Activated CD8-positive, alpha-beta T cell treated with anti-CD3 and anti-CD28 coated beads, Interleukin-2, amount 10 ng/mL, durations not matched to agents 7 days and 5 days (primary cell): ENCODE measurements around the gene POTEH. TPM values are rescaled to one million over a fixed set of nuclear protein-coding genes. Genes with fewer than 3 reads are reported as not detected.
"Not testable (repeated sequence)": the region's sequence is repeated elsewhere in the genome, so short reads cannot be mapped to it uniquely, and the experiment has no call there.

ENCODE experiments used
- ATAC-seq: fragments of 150-1000 bp; cut with Tn5 transposase; one replicate; pipeline ENCODE4 v1.10.0; 2021; ENCODE audit warnings: moderate library complexity
- CTCF ChIA-PET: fragments of 350-600 bp; sonication (Branson Sonifier 250); formaldehyde crosslinking; loops from one replicate; lab custom pipeline; 2021; ENCODE audit warnings: antibody characterized with exemption; lab: Charles Lee
- POLR2A ChIA-PET: fragments of 350-600 bp; sonication (Branson Sonifier 250); formaldehyde crosslinking; loops from one replicate; lab custom pipeline; 2021; ENCODE audit warnings: antibody characterized with exemption; lab: Charles Lee
- DNase-seq: peaks from one replicate; pipeline ENCODE4 v3.0.0-alpha.2; 2020
- H3K27ac Mint-ChIP-seq: one replicate; pipeline ENCODE4 v1.8.0; 2021; ENCODE audit warnings: mild to moderate bottlenecking, mixed read lengths
- H3K27me3 Mint-ChIP-seq: one replicate; pipeline ENCODE4 v1.8.0; 2021; ENCODE audit warnings: low read depth, mixed read lengths
- H3K36me3 Mint-ChIP-seq: one replicate; pipeline ENCODE4 v1.8.0; 2021; ENCODE audit warnings: low read depth, mixed read lengths
- H3K4me1 Mint-ChIP-seq: one replicate; pipeline ENCODE4 v1.8.0; 2021; ENCODE audit warnings: low read depth, mixed read lengths
- H3K4me3 Mint-ChIP-seq: one replicate; pipeline ENCODE4 v1.8.0; 2021; ENCODE audit warnings: mild to moderate bottlenecking, mixed read lengths
- H3K9me3 Mint-ChIP-seq: one replicate; pipeline ENCODE4 v1.8.0; 2022; ENCODE audit warnings: mixed read lengths; ENCODE audit not compliant: insufficient read depth
- total RNA-seq, 2 experiments: library from RNA; stranded (reverse); gene quantifications; one replicate each; pipeline ENCODE4 v1.2.3, GENCODE V29; 2021

POTEH gene
- total RNA-seq = not detected

DNA sequence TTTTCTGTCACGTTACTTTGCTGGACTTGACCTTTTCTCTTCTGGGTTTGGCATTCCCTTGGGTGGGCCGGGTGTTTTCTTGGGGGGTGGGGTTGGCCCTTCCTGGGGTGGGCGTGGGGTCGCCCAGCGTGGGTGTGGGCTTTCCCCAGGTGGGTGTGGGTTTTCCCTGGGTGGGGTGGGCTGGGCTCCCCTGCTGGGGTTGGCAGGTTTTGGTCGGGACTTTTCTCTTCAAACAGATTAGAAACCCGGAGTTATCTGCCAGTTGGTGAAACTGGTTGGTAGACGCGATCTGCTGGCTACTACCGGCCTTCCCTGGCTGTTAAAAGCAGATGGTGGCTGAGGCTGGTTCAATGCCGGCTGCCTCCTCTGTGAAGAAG lies at the start of gene POTEH:
Gene POTEH (plus strand): TSS at position 278 of the 377 bp plus-strand sequence. CDS start 52 bp downstream, at position 330.
- POLR2A ChIA-PET, H3K27ac Mint-ChIP-seq, ATAC-seq, DNase-seq, CTCF ChIA-PET, H3K4me3 Mint-ChIP-seq, H3K27me3 Mint-ChIP-seq, H3K9me3 Mint-ChIP-seq, H3K4me1 Mint-ChIP-seq, H3K36me3 Mint-ChIP-seq: not testable (repeated sequence)

DNA sequence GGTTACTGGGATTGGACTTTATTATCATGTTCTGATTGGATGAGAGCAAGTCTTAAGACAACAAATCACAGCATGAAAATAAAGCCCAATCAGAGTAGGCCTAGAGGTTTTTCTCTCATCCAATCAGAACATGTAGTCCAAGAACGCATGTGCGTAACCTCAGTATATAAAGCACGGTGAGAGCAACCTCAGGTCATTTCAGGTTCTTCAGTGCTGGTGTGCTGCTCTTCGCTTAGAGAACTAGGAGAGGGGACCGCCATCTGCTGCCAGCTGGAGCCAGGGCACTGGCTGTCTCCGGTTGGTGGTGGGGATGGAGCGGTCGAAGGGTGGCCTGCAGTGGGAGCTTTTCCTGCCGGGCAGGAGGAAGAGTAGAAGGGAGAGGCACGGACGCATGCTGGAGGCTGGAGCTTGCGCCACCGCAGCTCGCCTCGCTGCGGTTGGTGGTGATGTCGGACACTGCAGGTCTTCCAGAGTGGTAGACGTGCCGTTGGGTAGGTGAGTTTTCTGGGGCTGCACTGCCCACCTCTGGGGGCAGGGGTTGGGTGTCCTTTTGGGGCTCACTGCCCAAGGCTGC lies 47.5 kb upstream of the POTEH start:
- CTCF ChIA-PET, H3K4me3 Mint-ChIP-seq, H3K36me3 Mint-ChIP-seq, DNase-seq, POLR2A ChIA-PET, H3K9me3 Mint-ChIP-seq, ATAC-seq, H3K27ac Mint-ChIP-seq, H3K27me3 Mint-ChIP-seq, H3K4me1 Mint-ChIP-seq: not testable (repeated sequence)

DNA sequence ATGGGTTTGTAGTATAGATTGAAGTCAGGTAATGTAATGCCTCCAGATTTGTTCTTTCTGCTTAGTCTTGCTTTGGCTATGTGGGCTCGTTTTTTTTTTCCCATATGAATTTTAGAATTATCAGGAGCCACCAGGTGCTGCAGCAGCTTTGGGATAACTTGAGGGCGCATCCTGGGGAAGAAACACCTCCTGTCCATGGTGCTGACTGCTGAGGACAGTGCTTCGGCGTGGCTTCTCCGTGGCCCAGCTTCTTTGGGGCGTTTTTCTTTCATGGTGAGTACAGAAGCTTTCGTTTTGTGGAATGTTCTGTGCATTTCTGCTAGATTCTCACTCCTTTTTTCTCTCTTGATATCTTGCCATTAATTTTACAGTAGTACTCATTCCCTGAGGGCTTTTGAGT lies 37.9 kb upstream of the POTEH start:
- POLR2A ChIA-PET, CTCF ChIA-PET: not testable (repeated sequence)

DNA sequence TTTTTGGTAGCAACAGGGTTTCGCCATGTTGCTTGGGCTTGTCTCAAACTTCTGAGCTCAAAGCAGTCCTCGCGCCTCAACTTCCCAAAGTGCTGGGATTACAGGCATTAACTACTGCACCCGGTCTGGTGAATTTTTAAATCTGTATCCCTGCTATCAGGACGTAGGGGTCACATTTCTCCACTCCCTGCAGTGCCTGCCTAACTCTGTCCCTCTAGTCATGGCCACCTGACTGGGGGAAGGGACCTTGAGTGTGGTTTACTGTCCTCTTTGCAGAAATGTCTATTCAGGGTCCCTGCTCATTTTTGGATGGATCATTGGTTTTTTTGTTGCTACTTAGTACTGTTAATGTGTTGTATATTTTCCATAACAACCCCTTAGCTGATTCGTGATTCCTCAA lies 37.1 kb upstream of the POTEH start:
- H3K27ac Mint-ChIP-seq, H3K9me3 Mint-ChIP-seq, CTCF ChIA-PET, H3K36me3 Mint-ChIP-seq, POLR2A ChIA-PET, ATAC-seq, H3K4me1 Mint-ChIP-seq, DNase-seq, H3K27me3 Mint-ChIP-seq, H3K4me3 Mint-ChIP-seq: not testable (repeated sequence)

More for the DNA sequence above, 37.9 kb upstream of the POTEH start:
- not testable (repeated sequence) for H3K9me3 Mint-ChIP-seq, DNase-seq, H3K4me1 Mint-ChIP-seq, H3K4me3 Mint-ChIP-seq, ATAC-seq, H3K27ac Mint-ChIP-seq, H3K36me3 Mint-ChIP-seq, H3K27me3 Mint-ChIP-seq

DNA sequence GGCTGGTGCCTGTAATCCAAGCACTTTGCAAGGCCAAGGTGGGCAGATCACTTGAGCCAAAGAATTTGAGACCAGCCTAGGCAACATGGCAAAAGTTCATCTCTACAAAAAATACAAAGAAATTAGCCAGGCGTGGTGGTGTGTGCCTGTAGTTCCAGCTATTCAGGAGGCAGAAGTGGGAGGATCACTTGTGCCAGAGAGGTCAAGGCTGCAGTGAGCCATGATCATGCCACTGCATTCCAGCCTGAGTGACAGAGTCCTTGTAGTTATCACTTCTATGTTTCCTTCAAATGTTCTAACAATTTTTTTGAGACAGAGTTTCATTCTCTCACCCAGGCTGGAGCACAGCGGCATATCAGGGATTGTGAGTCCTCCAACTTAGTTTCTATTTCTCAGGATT lies 36.6 kb upstream of the POTEH start:
- H3K27ac Mint-ChIP-seq, H3K9me3 Mint-ChIP-seq, ATAC-seq, H3K36me3 Mint-ChIP-seq, H3K4me3 Mint-ChIP-seq, H3K27me3 Mint-ChIP-seq, H3K4me1 Mint-ChIP-seq, POLR2A ChIA-PET, DNase-seq, CTCF ChIA-PET: not testable (repeated sequence)

DNA sequence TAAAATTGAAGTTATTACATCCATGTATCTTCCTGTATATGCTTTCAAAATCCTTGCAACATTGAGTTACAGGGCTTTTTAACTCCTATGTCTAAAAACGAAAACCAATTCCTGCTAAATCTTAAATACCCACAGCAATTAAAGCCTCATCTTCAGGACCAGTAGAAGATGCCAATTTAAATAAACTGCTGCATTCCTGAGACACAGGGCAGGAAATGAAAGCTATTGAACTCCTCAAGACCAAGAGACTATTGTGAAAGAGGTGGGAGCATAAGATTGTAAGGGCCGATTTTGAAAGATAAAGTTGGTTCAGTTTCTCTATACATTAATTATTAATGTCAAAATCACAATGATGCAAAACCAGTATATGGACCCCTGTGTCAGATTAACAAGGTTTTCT lies 28.7 kb upstream of the POTEH start:
- H3K36me3 Mint-ChIP-seq, H3K4me1 Mint-ChIP-seq, H3K27me3 Mint-ChIP-seq, DNase-seq, H3K4me3 Mint-ChIP-seq, ATAC-seq, H3K27ac Mint-ChIP-seq, H3K9me3 Mint-ChIP-seq, CTCF ChIA-PET, POLR2A ChIA-PET: not testable (repeated sequence)

DNA sequence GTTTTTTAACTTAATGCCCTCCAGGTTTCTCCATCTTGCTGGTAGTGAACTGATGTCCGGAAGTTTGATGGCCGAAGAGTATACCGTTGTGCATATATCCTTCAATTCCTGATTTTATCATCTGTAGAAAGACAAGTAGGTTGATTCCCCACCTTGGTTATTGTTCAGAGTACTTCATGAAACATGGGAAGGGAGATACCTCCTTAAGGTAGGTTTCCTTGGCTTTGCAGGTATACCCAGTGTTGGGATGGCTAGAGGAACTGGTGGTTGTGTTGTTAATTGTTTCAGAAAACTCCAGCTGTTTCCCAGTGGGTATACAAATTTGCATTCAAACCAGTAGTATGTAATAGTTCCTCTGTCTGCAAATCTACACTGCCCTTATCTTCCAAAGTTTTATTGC lies 25.1 kb upstream of the POTEH start:
- H3K4me3 Mint-ChIP-seq, H3K27me3 Mint-ChIP-seq, H3K27ac Mint-ChIP-seq, H3K4me1 Mint-ChIP-seq, ATAC-seq, POLR2A ChIA-PET, DNase-seq, H3K36me3 Mint-ChIP-seq, CTCF ChIA-PET, H3K9me3 Mint-ChIP-seq: not testable (repeated sequence)

DNA sequence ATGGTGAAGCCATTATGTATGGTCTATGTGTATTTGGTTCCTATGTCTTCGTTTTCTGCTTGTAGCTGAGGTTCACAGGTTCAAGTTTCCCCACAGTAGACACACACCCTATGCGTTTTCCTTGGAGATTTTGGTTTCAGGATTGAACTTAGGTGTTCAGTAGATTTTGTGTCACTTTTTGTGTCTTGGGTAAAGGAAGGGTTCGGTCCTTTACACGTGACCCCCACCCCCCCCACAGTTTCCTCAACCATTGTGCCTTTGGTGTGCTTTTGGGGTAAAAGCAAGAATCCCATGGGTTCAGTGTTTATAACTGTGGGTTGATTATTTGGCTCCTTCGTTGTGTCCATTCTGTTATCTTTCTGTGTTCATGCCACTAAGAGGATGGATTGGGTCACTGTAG lies 24.3 kb upstream of the POTEH start:
- H3K27me3 Mint-ChIP-seq, POLR2A ChIA-PET, H3K4me3 Mint-ChIP-seq: not testable (repeated sequence)

DNA sequence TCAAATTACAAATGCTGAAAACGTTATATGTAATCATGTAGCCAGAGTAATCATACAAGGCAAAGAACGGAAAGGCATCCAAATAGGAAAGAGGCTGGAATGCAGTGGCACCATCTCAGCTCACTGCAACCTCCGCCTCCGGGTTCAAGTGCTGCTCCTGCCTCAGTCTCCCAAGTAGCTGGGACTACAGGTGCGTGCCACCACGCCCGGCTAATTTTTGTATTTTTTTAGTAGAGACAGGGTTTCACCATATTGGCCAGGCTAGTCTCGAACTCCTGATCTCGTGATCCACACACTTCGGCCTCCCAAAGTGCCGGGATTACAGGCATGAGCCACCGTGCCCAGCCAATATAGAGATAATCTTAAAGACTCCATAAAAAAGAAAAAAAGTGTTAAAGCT lies 20.4 kb upstream of the POTEH start:
- DNase-seq, H3K27me3 Mint-ChIP-seq, H3K4me3 Mint-ChIP-seq, POLR2A ChIA-PET, H3K36me3 Mint-ChIP-seq, CTCF ChIA-PET, H3K4me1 Mint-ChIP-seq, ATAC-seq, H3K9me3 Mint-ChIP-seq, H3K27ac Mint-ChIP-seq: not testable (repeated sequence)

More for the DNA sequence above, 24.3 kb upstream of the POTEH start:
- CTCF ChIA-PET, DNase-seq, H3K9me3 Mint-ChIP-seq, ATAC-seq, H3K36me3 Mint-ChIP-seq, H3K27ac Mint-ChIP-seq, H3K4me1 Mint-ChIP-seq: not testable (repeated sequence)

DNA sequence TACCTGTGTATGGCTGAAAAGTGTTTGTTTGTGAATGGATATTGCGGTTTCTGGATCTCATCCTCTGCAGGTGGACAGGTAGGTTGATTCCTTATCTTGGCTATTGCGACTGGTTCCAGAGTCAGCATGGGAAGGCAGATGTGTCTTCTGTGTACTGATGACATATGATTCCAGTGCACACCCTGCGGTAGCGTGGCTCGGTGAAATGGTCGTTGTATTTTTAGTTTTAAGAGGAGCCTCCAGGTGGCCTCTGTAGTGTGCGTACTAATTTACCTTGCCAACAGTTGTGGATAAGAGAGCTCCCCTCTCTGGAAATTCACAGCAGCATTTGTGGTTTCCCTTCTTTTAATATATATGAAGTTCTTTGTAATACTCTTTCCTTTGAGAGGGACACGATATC lies 10.1 kb upstream of the POTEH start:
- DNase-seq, ATAC-seq, H3K27me3 Mint-ChIP-seq, H3K36me3 Mint-ChIP-seq, H3K27ac Mint-ChIP-seq, H3K9me3 Mint-ChIP-seq, CTCF ChIA-PET, H3K4me1 Mint-ChIP-seq, H3K4me3 Mint-ChIP-seq, POLR2A ChIA-PET: not testable (repeated sequence)

DNA sequence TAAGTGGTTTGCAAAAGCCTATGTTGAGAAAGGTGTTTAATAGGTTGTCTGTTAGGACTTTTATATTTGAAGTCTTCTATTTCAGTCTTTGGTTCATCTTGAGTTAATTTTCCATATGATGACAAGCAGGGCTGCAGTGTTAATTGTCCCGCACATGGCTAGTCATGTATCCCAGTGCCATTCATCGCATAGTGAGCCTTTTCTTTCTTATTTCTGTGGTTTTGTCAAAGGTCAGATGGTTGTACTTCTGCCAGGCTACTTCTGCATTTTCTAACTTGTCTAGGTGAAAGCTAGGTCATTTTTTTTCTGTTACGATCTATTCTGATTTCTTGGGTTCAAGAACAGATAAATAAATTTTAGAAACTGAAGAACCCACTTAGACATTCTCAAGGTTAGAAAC lies 5.7 kb upstream of the POTEH start:
- DNase-seq, ATAC-seq, H3K27me3 Mint-ChIP-seq, CTCF ChIA-PET, H3K36me3 Mint-ChIP-seq, H3K4me3 Mint-ChIP-seq, H3K4me1 Mint-ChIP-seq, POLR2A ChIA-PET, H3K9me3 Mint-ChIP-seq, H3K27ac Mint-ChIP-seq: not testable (repeated sequence)

DNA sequence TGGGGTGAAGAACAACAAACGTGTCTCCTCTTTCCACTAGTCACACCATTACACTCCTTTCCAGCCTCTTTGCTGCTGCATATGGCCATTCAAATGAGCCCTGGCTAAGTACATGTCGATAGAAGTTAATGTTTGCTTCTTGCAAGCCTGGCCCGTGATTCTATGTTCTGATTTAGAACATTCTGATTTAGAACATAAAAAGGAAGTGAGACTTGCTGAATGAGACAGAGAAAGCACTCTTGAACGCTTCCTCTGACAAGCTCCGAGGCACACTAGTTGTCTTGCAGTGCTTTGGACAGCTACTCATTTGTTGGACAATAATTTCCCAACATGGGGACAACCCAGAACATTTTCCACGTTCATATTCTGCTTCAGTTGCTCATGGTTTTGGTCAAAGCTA lies 5.1 kb upstream of the POTEH start:
- H3K4me3 Mint-ChIP-seq, H3K9me3 Mint-ChIP-seq, CTCF ChIA-PET, DNase-seq, H3K27ac Mint-ChIP-seq, H3K36me3 Mint-ChIP-seq, H3K4me1 Mint-ChIP-seq, H3K27me3 Mint-ChIP-seq, POLR2A ChIA-PET, ATAC-seq: not testable (repeated sequence)

DNA sequence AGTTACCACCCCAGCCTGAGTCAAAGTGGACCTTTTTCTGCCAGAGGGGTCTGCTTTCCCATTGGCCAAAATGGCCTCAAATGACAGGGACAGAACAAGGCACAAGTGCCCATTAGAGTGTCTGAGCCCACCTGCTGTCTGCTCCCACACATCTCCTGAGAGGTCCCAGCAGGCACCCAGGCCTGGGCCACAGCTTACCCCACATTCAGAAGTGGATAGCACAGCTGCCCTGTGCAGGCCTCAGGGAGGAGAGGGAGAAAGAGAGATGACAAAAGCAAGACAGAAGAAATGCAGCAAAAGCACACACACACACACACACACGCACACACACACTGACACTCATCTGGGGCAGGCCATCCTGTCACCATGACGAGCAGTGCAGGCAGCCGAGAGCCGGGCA lies 4.2 kb upstream of the POTEH start:
- H3K9me3 Mint-ChIP-seq, H3K27ac Mint-ChIP-seq, DNase-seq, H3K4me3 Mint-ChIP-seq, H3K36me3 Mint-ChIP-seq, ATAC-seq, POLR2A ChIA-PET, H3K27me3 Mint-ChIP-seq, CTCF ChIA-PET, H3K4me1 Mint-ChIP-seq: not testable (repeated sequence)
